Stimulated activated CD4-positive, alpha-beta T cell treated with anti-CD3 and anti-CD28 coated beads, Interleukin-1b, Interleukin-23, amount 100 ng/mL, for 48 hours (primary cell): ENCODE measurements around the gene SOCS1.
"Not testable (repeated sequence)": the region's sequence is repeated elsewhere in the genome, so short reads cannot be mapped to it uniquely, and the experiment has no call there.

Source experiments
- DNase-seq: peaks from one replicate; pipeline ENCODE4 v3.0.0-alpha.2; 2020

The SOCS1 gene

GRCh38 chr16:11255737-11256660 is at the start of gene SOCS1:
Gene SOCS1, minus strand, starts transcription at chr16:11256204. Its CDS starts 726 bp downstream, at chr16:11255478.
- peak; percentile 88 for DNase-seq

GRCh38 chr16:11303405-11304138 is 47.6 kb upstream of the SOCS1 start:
- no peak for DNase-seq

- no peak for DNase-seq
Measured at GRCh38 chr16:11302977-11303376, 47.0 kb upstream of the SOCS1 start.

GRCh38 chr16:11301645-11302501 is 45.9 kb upstream of the SOCS1 start:
- DNase-seq, result no peak

GRCh38 chr16:11300560-11300892 is 44.5 kb upstream of the SOCS1 start:
- no peak for DNase-seq

GRCh38 chr16:11299865-11300559 is 44.0 kb upstream of the SOCS1 start:
- DNase-seq, result no peak

- DNase-seq, result not testable (repeated sequence)
Measured at GRCh38 chr16:11298950-11299547, 43.0 kb upstream of the SOCS1 start.

- DNase-seq, result no peak
Measured at GRCh38 chr16:11298143-11298900, 42.3 kb upstream of the SOCS1 start.

- DNase-seq, result peak; percentile 70
Measured at GRCh38 chr16:11297492-11298142, 41.6 kb upstream of the SOCS1 start.

GRCh38 chr16:11296706-11297491 is 40.9 kb upstream of the SOCS1 start:
- no peak for DNase-seq

- DNase-seq, result no peak
Measured at GRCh38 chr16:11296351-11296705, 40.3 kb upstream of the SOCS1 start.

- DNase-seq, result no peak
Measured at GRCh38 chr16:11295672-11296071, 39.7 kb upstream of the SOCS1 start.

- DNase-seq, result no peak
Measured at GRCh38 chr16:11292076-11292748, 36.2 kb upstream of the SOCS1 start.

GRCh38 chr16:11291091-11291703 is 35.2 kb upstream of the SOCS1 start:
- DNase-seq, result no peak

GRCh38 chr16:11290102-11290893 is 34.3 kb upstream of the SOCS1 start:
- no peak for DNase-seq

GRCh38 chr16:11289696-11290095 is 33.7 kb upstream of the SOCS1 start:
- DNase-seq, result not testable (repeated sequence)

GRCh38 chr16:11289202-11289601 is 33.2 kb upstream of the SOCS1 start:
- DNase-seq, result no peak

- no peak for DNase-seq
Measured at GRCh38 chr16:11285842-11286241, 29.8 kb upstream of the SOCS1 start.
